HG02870 (cell line): Measurements from ENCODE around the gene OR4P4.

ENCODE experiments used
- ATAC-seq: cut with Tn5 transposase; IDR thresholded peaks from one replicate; pipeline ENCODE4 v1.9.1; 2021; ENCODE audit warnings: mild to moderate bottlenecking, moderate library complexity; ENCODE audit not compliant: unreplicated experiment

Gene OR4P4

DNA sequence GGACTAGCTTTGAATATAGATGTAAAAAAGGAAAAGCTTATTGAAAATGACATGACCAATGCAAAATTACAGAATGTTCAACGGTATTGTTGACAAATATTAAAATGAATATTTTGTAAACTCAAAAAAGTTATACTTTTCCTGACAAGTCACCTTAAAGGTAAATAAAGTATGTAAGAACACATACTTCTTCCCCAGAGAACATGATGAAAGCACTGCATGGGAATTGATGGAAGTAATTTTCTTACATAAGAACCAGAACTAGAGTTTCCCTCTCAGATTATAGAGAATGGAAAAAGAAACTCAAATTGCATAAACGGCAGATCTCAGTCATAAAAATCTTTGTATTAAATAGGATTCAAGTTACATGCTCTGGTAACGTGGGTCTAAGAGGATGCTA is at the start of gene OR4P4:
Gene OR4P4 (plus strand): TSS at position 301 of the 400 bp plus-strand sequence.
- ATAC-seq: no peak

DNA sequence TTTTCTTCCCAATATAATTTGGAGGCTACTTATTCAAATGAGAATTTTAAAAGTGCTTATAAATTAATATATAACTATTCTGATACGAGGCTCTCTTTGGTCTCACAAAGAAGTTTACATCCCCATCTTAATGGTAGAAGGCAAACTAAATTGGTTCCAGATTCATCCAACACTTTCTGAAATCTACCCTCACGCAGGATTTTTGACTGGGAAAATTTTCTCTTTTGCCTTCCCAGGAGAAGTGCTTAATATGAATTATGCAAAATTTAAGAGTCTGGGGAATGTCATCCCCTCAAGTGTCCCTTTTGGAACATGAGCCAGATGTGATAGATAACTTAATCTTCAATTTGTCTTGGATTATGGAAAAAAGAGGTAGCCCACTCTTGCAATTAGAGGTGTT is 27.4 kb upstream of the OR4P4 start, which contains the start of gene OR4C11:
Gene OR4C11 (minus strand): TSS at position 101 of the 400 bp plus-strand sequence. CDS start 3,272 bp downstream, outside the sequence.
- ATAC-seq: no peak

DNA sequence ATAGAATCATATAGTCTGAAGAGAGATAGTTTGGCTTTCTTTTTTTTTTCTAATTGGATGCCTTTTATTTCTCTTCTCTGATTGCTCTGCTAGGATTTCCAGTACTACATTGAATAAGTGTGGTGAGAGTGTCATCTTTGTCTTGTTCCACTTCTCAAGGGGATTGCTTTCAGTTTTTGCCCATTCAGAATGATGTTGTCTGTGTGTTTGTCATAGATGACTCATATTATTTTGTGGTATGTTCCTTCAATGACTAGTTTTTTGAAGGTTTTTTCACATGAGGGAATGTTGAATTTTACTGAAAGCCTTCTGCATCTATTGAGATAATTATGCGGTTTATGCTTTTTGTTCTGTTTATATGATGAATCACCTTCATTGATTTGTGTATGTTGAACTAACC is 10.4 kb upstream of the OR4P4 start:
- no peak for ATAC-seq

DNA sequence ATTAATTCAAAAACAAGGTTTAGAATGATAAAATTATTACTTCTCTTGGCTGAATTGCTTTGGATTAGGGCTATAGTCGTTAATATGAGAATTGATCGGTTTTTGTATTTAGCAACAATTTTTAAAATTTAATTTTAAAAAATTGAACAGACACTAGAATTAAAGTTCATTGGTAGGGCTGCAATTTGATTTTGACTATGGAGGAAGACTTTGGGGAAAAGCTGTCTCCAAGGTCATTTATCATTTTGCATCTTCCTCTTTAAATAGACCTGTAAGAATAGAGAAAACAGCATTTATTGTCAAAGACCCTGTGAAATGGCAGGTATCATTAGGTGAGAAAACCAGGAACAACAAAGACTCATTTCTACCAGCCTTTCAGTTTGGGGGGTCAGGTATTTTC is 13.1 kb downstream of the OR4P4 start, which contains the start of gene OR4S2:
Gene OR4S2 (plus strand): TSS at position 301 of the 400 bp plus-strand sequence. CDS start 2,577 bp downstream, outside the sequence.
- ATAC-seq: no peak

DNA sequence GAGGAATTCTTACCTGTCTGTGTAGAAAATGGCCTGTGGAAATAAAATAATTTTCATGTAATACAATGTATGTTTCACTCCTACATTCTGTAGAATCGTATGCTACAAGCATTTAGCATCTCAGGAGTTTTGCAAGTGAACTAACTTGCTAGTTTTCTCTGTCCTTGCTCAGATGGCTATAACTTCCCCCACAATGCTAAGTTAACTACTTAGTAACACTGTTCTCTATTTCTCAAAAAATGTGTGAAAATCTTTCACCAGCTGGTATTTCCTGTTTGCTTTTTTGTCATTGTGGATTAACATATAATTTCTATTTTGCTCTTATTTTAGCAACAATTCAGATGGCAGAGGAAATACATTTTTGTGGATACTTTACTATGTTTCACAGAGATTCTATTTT is 17.6 kb downstream of the OR4P4 start:
- ATAC-seq: no peak

DNA sequence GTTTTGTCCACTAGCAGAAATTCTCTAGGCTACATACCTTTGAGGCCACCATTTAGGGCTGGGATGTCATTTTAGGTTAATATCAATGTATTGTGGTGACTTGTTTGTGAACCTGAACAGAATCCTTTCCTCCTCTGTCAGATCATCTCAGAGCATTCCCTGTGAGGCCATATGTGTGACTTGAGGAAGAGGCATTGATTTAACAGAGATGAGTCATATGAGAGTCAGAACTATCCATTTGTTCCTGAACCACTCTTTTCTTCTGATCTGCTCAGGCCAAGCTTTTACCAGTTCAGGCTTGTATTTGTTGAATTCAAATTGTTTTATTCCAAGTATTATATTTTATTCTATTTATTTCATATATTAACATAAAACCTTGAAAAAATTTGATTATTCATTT is 20.2 kb downstream of the OR4P4 start:
- ATAC-seq: no peak

DNA sequence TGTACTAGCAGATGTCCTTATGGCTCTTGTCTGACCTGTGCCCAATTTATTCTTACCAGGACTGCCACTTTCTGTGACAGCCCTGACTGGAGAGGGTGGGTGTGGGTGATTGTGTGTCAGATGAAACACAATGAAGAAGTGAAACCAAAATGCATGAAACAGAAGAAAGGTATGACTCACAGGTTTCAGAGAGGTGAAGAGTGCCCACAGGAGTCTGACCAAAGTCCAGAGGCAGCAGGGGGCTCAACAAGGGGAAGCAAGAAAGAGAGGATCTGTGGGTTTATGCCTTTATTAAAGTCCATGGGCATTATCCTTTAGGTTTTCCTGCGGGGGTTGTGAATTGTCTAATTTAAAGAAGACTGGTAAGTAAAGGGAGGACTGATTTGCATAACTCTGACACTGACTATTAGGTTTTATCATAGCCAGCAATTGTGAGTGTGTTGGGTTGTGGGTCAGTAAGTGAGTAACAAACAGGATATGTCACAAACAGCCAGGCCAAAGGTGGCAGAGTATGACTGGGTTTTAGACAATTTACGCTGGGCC is 23.2 kb downstream of the OR4P4 start:
- peak; percentile 97 for ATAC-seq

DNA sequence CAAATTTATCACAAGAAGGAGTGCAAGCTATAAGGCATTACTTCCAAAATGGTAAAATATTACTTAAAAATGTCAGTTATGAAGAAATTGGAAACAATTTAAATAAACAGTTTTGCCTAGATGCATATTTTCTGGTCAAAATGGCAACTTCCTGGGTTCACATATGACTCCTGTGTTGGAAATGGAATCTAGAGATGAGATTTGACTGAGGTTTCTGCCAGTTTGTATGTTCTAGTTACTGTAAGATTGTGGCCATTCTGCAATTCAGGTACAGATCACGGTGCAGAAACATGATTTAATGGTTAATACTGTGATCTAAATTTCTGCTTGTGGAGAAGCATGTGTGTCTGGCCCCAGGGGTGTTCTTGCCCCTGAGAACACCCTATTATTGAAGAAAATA is 23.7 kb downstream of the OR4P4 start:
- peak; percentile 21 for ATAC-seq

DNA sequence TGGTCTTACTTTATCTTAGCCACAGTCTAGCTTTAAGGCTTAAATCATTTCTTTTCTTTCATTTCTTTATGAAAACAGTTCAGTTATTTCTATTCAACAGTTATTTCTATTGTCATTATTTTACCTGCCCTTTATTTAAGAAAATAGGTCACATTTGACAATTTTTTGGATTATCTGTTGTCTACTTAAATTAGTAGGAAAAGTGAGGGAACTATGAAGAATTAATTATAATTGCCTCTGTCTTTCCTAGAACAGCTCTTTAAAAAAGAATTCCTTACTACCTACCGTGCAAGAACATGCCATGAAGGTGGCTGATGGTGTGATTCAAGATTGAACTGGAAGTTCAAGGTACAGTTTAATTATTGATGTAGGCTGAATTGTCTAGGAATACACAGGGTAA is 27.0 kb downstream of the OR4P4 start, which contains the start of gene OR4C6:
Gene OR4C6 (plus strand): TSS at position 301 of the 400 bp plus-strand sequence. CDS start 2,966 bp downstream, outside the sequence.
- ATAC-seq: no peak

DNA sequence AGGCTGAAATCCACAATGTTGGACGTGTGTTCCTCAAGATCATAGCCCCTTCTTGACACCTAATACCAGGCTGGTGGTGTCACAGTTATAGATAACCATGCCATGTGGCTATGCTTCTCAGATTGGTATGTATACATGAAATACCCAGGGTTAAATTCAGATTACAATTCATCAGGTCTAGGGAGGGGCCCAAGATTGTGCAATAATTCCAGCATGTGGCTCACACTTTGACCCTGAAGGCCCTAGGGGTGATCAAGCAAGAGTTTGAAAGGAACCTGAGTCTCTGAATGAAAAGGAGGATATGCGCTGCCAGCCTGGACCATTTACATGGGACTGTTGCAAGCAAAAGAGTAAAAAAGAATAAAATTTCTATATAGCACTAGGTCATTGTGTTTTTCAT is 34.5 kb downstream of the OR4P4 start:
- ATAC-seq: no peak

DNA sequence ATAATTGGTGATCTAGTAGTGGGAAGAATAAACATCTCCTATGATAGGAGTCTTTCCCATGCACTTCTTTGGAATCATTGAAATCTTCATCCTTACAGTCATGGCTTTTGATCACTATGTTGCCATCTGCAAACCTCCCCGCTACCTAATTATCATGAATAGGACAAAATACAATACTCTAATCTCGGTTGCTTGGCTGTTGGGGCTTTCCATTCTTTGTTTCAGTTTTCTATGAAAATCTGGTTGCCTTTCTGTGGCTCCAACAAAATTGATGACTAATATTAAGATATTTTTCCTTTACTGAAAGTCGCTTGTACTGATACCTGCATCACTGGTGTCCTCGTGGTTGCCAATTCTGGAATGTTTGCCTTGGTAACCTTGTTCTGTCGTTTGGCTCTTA is 38.9 kb downstream of the OR4P4 start:
- ATAC-seq: no peak
